HFF-Myc (cell line): ENCODE results near the gene MIX23.
"Not testable (repeated sequence)": the region's sequence is repeated elsewhere in the genome, so short reads cannot be mapped to it uniquely, and the experiment has no call there.

Source experiments
- DNase-seq: peaks from one replicate; pipeline ENCODE4 v3.0.0-alpha.2; 2011; ENCODE audit warnings: low read depth; ENCODE audit errors: extremely low read depth
- H3K4me3 ChIP-seq: replicated peaks from 2 replicates; pipeline ENCODE4 v1.5.1; 2011; ENCODE audit warnings: low read depth, mild to moderate bottlenecking, control low read depth, low read length
- TF ChIP-seq, protein P1 (sequence below): IDR thresholded peaks from 2 replicates; pipeline ENCODE4 v1.5.1; 2012; ENCODE audit warnings: mild to moderate bottlenecking, low read depth, low read length, control low read depth; ENCODE audit errors: missing control alignments

MIX23 gene

DNA sequence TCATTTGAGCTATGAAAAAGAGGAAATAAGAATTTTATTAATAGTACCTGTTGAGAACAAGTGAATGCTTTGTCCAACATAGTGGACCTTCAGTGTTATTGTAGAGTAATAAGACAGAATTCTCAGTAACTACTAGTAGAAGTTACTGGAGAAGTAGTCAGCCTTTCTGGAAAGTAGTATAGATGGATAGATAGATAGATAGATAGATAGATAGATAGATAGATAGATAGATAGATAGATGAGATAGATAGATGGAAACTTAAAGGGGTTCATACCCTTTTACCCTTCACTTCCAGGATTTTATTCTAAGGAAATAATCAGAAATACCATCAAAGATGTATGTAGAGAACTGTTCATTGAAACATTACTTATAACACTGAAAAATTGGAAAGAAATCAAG is 6.2 kb upstream of the MIX23 start:
- no peak for DNase-seq
- no peak overlapping the region for H3K4me3 ChIP-seq
- TF ChIP-seq, protein P1, sequence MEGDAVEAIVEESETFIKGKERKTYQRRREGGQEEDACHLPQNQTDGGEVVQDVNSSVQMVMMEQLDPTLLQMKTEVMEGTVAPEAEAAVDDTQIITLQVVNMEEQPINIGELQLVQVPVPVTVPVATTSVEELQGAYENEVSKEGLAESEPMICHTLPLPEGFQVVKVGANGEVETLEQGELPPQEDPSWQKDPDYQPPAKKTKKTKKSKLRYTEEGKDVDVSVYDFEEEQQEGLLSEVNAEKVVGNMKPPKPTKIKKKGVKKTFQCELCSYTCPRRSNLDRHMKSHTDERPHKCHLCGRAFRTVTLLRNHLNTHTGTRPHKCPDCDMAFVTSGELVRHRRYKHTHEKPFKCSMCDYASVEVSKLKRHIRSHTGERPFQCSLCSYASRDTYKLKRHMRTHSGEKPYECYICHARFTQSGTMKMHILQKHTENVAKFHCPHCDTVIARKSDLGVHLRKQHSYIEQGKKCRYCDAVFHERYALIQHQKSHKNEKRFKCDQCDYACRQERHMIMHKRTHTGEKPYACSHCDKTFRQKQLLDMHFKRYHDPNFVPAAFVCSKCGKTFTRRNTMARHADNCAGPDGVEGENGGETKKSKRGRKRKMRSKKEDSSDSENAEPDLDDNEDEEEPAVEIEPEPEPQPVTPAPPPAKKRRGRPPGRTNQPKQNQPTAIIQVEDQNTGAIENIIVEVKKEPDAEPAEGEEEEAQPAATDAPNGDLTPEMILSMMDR: no peak

DNA sequence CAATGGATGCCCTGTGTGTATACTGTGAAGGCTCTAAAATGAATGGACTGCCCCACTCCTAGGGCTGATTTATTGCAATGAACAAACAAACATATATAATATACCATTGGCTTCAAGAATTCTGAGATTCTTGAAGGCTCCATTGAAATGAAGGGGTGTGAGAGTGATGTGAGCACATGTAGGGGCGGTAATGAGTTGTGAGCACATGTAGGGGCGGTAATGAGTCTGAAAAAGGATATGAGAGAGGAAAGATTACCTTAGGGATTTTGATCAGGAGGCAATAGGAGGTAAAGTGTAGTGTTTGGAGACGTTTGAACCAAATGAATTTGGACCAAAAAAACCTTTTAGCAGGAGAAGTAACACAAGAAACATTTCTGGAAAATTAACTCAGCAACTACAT is 4.7 kb upstream of the MIX23 start:
- no peak overlapping the region for H3K4me3 ChIP-seq
- DNase-seq: no peak
- TF ChIP-seq, protein P1: no peak

GRCh38 chr3:122383771-122384697 is 1.0 kb upstream of the MIX23 start, which contains the start of gene FAM162A:
Gene FAM162A (plus strand): TSS chr3:122384182. CDS start chr3:122384266, 84 bp downstream.
- DNase-seq: peak; percentile 63
- TF ChIP-seq, protein P1: peak; percentile 45
- H3K4me3 ChIP-seq: peak within 1 kb of the TSS; percentile 93

DNA sequence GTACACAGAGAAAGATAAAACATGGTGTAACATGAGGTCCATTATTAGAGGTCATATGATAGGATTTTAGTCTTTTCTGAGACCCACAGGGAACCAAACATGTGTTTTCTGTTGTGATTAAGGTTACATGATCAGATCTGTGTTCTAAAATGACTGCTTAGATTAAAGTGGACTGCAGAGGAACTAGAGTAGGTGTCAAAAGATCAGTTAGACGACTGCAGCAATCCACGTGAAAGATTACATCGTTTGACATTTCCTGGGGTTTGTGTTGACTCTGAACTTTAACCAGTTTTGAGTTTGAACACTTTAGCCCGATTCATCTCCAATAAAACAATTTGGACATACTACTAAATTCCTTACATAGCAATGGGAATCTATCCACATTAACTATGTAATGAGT is 5.1 kb downstream of the MIX23 start:
- TF ChIP-seq, protein P1: no peak
- H3K4me3 ChIP-seq: no peak overlapping the region
- no peak for DNase-seq

- H3K4me3 ChIP-seq: no peak overlapping the region
- TF ChIP-seq, protein P1: no peak
- no peak for DNase-seq
Observed at GRCh38 chr3:122374034-122374433, 9.0 kb downstream of the MIX23 start.

- no peak overlapping the region for H3K4me3 ChIP-seq
- no peak for DNase-seq
- TF ChIP-seq, protein P1: no peak
Observed at GRCh38 chr3:122366379-122366749, 16.7 kb downstream of the MIX23 start.

DNA sequence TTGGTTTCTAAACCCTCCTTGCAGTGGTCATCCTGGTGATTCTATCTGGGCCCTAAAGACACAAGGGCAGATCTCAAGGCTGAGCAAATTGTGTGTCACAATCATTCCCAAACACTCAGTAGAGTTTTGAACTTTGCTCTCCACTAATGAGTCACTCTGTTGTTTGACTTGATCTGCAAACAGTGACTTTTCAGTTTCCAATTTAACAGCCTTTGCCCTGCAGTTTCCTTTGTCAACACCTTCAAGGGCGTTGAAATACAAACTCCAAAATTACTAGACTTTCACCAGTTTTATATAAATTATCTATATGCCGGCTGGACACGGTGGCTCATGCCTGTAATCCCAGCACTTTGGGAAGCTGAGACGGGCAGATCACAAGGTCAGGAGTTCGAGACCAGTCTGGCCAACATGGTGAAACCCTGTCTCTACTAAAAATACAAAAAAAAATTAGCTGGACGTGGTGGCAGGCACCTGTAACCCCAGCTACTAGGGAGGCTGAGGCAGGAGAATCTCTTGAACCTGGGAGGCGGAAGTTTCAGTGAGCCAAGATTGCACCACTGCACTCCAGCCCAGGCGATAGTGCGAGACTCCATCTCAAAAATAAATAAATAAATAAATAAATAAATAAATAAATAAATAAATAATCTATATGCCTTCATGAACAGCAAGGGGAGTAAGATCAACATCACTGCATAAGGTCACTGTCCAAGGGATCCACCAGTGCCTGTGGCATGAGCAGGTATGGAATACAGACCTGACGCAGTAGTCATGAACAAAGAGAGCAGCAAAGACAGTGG is 17.3 kb downstream of the MIX23 start:
- DNase-seq, H3K4me3 ChIP-seq: not testable (repeated sequence)
